AG04449 (cell line): ENCODE results near the gene ATXN1.

Experiments used
- CTCF ChIA-PET: fragments of 350-600 bp; formaldehyde crosslinking; extraction: SDS; loops from one replicate; lab custom pipeline; 2021; ENCODE audit warnings: antibody characterized with exemption; lab: Yijun Ruan, JAX
- POLR2A ChIA-PET: fragments of 400-600, 350-600 bp; formaldehyde crosslinking; extraction: SDS; loops from one replicate; lab custom pipeline; 2020; ENCODE audit warnings: antibody characterized with exemption, inconsistent platforms; lab: Yijun Ruan, JAX
- DNase-seq: peaks from one replicate; pipeline ENCODE4 v3.0.0-alpha.2; 2010; ENCODE audit warnings: low read depth, low spot score
- H3K4me3 ChIP-seq: 2 replicates; pipeline ENCODE4 v1.5.1; 2011; ENCODE audit warnings: low read depth, mild to moderate bottlenecking, control low read depth, low read length
- TF ChIP-seq, protein P1 (sequence below): IDR thresholded peaks from one replicate; pipeline ENCODE4 v1.5.1; 2011; ENCODE audit warnings: mild to moderate bottlenecking, moderate library complexity, low read length, control low read depth, inconsistent platforms; ENCODE audit not compliant: insufficient read depth; ENCODE audit errors: missing control alignments

The ATXN1 gene

DNA sequence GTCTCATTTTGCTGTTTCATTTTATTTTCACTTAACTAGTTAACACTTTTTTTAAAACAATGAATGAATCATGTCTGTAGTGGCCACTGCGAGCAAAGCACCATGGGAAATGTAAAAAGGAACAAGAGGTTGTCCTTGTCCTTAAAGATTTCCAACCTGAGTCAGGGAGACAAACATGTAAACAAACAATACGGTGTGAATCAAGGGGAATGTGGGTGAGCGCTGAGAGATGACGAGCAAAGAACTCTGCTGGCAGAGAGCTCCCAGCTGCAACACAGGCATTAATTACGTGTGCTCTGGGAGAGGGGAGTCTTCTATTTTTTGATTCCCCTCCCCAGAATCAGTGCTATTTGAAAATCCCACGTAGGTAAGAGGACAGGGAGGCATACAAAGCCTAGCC lies 84.3 kb downstream of the ATXN1 start:
- H3K4me3 ChIP-seq: no peak overlapping the region
- CTCF ChIA-PET: no interaction called here
- DNase-seq: no peak
- TF ChIP-seq, protein P1, sequence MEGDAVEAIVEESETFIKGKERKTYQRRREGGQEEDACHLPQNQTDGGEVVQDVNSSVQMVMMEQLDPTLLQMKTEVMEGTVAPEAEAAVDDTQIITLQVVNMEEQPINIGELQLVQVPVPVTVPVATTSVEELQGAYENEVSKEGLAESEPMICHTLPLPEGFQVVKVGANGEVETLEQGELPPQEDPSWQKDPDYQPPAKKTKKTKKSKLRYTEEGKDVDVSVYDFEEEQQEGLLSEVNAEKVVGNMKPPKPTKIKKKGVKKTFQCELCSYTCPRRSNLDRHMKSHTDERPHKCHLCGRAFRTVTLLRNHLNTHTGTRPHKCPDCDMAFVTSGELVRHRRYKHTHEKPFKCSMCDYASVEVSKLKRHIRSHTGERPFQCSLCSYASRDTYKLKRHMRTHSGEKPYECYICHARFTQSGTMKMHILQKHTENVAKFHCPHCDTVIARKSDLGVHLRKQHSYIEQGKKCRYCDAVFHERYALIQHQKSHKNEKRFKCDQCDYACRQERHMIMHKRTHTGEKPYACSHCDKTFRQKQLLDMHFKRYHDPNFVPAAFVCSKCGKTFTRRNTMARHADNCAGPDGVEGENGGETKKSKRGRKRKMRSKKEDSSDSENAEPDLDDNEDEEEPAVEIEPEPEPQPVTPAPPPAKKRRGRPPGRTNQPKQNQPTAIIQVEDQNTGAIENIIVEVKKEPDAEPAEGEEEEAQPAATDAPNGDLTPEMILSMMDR: no peak
- POLR2A ChIA-PET: no interaction called here

DNA sequence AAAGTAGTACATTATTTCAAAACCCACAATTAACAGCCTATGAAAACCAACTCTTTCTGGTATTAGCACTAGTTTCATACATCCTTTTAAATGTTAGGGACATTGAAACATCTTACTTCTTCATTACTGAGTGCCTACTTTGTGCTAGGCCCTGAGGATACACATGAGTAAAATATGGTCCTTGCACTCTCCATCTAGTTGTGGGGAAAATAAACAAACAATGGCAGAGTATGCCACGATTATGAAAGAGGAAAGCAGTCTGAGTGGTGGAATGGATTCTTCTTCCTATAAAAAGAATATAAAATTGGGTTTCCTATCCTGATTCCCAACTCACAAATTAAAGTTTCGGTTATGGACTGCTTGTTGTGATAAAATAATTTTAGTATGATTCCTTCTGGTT lies 84.9 kb downstream of the ATXN1 start:
- TF ChIP-seq, protein P1: no peak
- ChIA-PET POLR2A (no interaction called here), CTCF (no interaction called here)
- H3K4me3 ChIP-seq: no peak overlapping the region
- no peak for DNase-seq

DNA sequence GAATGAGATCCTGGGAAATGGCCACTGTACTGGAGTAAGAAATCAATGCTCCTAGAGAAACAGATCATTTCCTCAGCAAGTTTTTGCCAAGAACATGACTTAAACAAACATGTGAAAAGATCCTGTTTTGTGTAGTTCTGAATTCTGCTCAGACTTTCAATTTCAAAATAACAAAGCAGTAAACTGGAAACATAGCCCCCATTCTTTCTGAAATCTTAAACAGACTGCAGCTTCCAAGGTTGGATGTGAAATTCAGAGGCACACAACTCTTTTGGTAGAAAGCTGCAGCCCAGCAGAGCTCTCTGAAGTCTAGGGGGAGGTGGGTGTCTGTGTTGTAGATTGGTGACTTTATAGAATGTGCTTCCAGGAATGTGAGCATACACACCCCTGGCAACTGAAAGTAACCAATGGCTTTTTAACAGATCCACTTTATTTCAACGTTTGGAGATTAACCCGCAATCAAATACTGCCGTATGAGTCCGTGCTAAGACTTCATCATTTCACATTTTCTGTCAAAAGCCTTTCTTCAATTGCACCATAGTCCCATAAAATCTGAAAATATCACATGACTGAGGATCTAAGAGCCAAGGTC lies 86.4 kb downstream of the ATXN1 start:
- ChIA-PET POLR2A (interaction anchor here (1.0 kb wide), 1 partner anchor 14 kb away, joined by 5 read pairs; no protein-coding TSS in a partner anchor), CTCF (no interaction called here)

DNA sequence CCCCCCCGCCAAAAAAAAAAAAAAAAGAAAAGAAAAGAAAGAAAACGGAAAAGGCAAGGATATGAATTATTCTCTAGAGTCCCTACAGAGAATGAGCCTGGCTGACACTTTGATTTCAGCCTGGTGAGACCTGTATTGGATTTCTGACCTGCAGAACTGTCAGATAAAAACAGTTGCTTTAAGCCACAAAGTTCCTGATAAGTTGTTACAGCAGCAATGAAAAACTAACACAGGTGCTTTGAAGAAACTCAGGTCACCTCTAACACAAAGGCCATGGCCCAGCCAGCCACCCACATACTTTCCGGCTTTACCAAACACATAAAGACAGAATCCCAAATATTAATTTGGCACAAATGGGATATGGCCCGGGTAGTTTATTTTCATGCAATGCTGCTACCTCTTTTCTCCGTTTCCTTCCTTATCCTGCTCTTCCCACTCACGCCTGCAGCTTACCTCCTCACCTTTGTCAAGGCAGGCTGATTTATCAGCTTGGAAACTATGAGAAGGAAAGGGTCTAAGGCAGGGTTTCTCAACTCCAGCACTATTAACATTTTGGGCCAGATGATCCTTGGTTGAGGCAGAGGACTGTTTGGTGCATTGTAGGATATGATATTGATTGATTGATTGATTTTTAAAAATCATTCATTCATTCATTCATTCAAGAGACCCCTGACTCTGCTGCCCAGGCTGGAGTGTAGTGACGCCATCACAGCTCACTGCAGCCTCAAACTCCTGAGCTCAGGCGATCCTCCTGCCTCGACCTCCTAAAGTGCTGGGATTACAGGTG lies 88.1 kb downstream of the ATXN1 start:
- CTCF ChIA-PET: no interaction called here
- POLR2A ChIA-PET: no interaction called here
- TF ChIP-seq, protein P1: no peak
- H3K4me3 ChIP-seq: no peak overlapping the region
- DNase-seq: no peak

More for the DNA sequence above, 86.4 kb downstream of the ATXN1 start:
- TF ChIP-seq, protein P1: no peak
- no peak overlapping the region for H3K4me3 ChIP-seq
- DNase-seq: no peak

DNA sequence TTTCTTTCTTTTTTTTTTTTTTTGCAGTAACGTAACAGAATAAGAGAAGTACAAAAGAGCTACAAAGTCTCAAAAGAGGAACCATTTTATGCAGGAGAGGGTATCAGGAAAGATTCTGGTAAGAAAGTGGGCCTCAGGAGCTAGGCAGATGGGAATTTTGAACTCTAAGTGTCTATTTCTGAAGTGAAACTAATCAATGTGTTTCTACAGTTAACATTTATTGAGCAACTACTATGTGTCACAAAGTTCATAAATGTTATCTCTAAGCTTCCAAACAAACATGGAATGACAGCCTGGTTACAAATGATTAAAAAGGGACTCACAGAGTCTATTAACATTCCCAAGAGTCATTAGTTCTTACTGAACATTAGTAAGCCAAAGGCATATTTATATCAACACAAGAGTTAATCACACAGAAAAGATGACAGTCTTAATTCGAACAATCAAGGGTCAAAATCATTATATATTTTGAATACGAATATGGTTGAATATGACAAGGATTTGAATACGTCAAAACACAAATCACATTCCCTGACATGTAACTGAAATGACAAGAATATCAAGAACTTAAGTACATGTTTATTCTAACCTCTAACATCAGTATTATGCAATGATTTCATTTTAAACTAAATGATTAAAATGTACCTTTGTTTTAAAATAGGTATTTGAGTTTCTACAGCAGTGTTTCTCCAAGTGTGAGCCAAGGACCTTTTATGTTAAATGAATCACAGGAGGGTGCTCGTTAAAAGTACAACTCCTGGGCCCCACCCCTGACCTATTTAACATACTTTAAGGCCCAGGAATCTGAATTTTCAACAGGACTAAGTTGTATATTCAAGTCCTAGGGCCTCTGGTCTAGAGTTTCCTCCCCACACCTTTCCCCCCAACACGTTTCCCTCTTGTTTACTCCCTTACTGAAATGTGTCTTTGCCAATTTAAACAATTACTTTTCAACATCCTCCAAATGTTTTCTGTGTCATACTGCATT lies 89.7 kb downstream of the ATXN1 start:
- H3K4me3 ChIP-seq: no peak overlapping the region
- DNase-seq: no peak
- TF ChIP-seq, protein P1: no peak
- ChIA-PET POLR2A (no interaction called here), CTCF (interaction anchor here (1.6 kb wide), 1 partner anchor 102 kb away, joined by 3 read pairs; no protein-coding TSS in a partner anchor)
